Bronchial epithelial cell (primary cell): Measurements from ENCODE around the gene NRARP. TPM values are rescaled to one million over a fixed set of nuclear protein-coding genes. Genes with fewer than 3 reads are reported as not detected.

Source experiments
- DNase-seq: peaks from one replicate; pipeline ENCODE4 v3.0.0-alpha.2; 2010; ENCODE audit warnings: low read depth
- FAIRE-seq: peaks from 2 replicates; lab custom pipeline; 2011; peaks lifted over from hg19 to GRCh38; lab: Jason Lieb, UNC
- H3K27me3 ChIP-seq: 2 replicates; pipeline ENCODE4 v1.5.1; 2011; ENCODE audit warnings: low read length; ENCODE audit not compliant: control insufficient read depth, insufficient read depth
- H3K36me3 ChIP-seq: 2 replicates; pipeline ENCODE4 v1.5.1; 2011; ENCODE audit warnings: low read length; ENCODE audit not compliant: control insufficient read depth, insufficient read depth
- H3K4me3 ChIP-seq: 2 replicates; pipeline ENCODE4 v1.5.1; 2011; ENCODE audit warnings: mild to moderate bottlenecking, low read depth, low read length, control low read depth
- CTCF ChIP-seq: IDR thresholded peaks from 2 replicates; pipeline ENCODE4 v1.5.1; 2011; ENCODE audit warnings: mild to moderate bottlenecking, moderate library complexity, low read length, control low read depth, inconsistent platforms; ENCODE audit not compliant: insufficient read depth, severe bottlenecking
- total RNA-seq: library from RNA; depleted of rRNA; stranded (reverse); fragments of >200 nt; gene quantifications from 2 replicates; pipeline ENCODE4 v1.2.1, GENCODE V29; 2014

NRARP gene
- total RNA-seq, 1 donor from 2014 or later: 3.4 TPM

GRCh38 chr9:137252555-137253506 lies 49.2 kb downstream of the NRARP start:
- TF ChIP-seq CTCF: no peak
- FAIRE-seq: no peak

GRCh38 chr9:137251490-137252268 lies 50.4 kb downstream of the NRARP start:
- Histone ChIP-seq H3K36me3 (peaks cover 2% of the 10 kb centered on the region), H3K4me3 (no peak overlapping the region), H3K27me3 (no peaks in the 10 kb centered on the region)
- FAIRE-seq (no peak), DNase-seq (no peak)
- no peak for TF ChIP-seq CTCF

More at GRCh38 chr9:137252555-137253506, 49.2 kb downstream of the NRARP start:
- H3K4me3 ChIP-seq: no peak overlapping the region
- no peak for DNase-seq
- H3K36me3 ChIP-seq: peaks cover 4% of the 10 kb centered on the region
- no peaks in the 10 kb centered on the region for H3K27me3 ChIP-seq

DNA sequence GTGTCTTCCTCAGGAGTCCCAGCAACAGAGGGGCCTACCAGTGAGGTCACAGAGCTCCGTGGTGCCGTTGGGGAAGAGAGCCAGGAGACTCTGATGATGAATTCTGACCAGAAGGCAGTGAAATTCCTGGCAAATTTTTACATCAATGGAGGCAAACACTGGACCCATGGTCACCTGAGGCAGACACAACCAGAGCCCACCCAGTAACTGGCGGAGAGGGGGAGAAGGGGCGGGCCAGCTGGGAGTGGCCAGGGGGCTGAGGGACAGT lies 50.9 kb downstream of the NRARP start, which contains the start of gene STPG3:
Gene STPG3 (plus strand): TSS at position 93 of the 268 bp plus-strand sequence. CDS start 1 bp downstream, at position 94.
- no peak for FAIRE-seq

DNA sequence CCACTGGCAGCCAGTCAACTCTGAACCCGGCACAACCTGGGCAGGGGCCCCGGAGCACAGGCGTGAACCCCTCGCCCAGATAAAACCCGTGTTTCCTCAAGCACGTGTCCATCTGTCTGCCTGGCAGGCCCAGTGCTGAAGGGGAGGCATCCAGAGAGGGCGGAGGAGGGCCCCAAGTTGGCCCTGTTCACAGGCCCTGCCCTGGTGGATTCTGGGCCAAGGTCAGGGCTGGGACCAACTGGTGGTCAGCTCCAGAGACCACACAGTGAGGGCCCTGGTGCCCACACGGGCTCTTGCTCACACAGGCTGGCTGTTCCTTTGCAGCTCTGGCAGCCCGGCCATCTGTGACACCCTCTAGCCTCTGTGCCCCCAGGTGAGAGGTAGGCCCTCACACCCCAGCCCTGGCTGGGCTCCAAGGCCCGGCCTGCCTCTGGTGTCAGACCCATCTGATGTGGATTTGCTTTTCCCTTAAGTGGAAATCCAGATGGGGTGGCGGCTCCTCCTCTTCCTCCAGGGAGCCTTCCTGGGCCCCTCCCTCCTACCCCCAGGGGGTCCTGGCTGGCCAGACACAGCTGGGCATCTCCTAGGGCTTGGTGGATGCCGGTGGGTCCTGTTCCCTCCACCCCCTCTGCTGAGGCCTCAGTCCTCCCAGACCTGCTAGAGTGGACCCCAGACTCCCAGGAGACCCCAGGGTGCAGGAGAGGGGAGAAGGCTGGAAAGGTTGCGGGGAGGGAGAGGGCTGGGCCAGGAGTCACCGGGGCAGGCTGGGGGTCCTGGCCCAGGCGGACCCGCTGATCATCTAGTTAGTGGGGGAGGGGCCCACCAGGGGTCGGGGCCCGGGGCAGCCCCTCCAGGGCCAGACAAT lies 51.5 kb downstream of the NRARP start:
- no peak overlapping the region for H3K4me3 ChIP-seq
- H3K36me3 ChIP-seq: no peaks in the 10 kb centered on the region
- no peak for DNase-seq
- TF ChIP-seq CTCF: no peak
- H3K27me3 ChIP-seq: no peaks in the 10 kb centered on the region
- FAIRE-seq: no peak

More for the DNA sequence above, 50.9 kb downstream of the NRARP start, which contains the start of gene STPG3:
- H3K4me3 ChIP-seq: no peak within 1 kb of the TSS
- TF ChIP-seq CTCF: no peak
- no peak for DNase-seq
- H3K36me3 ChIP-seq: no peaks in the 10 kb centered on the region
- H3K27me3 ChIP-seq: no peaks in the 10 kb centered on the region

Other genes with a start within 250 kb of the NRARP start
- gene ENTPD2, start 248.2 kb downstream of the NRARP start, total RNA-seq: 0.79 and 1.2 TPM in 2 replicates
- gene SAPCD2, start 231.7 kb downstream of the NRARP start, total RNA-seq: 0.26 and 1.2 TPM in 2 replicates
- 2.0 and 3.2 TPM in 2 replicates for gene UAP1L1, start 224.8 kb downstream of the NRARP start, total RNA-seq
- gene MAN1B1, start 215.3 kb downstream of the NRARP start, total RNA-seq: 58.2 and 65.3 TPM in 2 replicates
- 45.1 and 66.6 TPM in 2 replicates for gene DPP7, start 187.5 kb downstream of the NRARP start, total RNA-seq
- 0.26 and 0.53 TPM in 2 replicates for gene GRIN1, start 163.1 kb downstream of the NRARP start, total RNA-seq
- 0.26 and 2.0 TPM in 2 replicates for gene LRRC26, start 132.2 kb downstream of the NRARP start, total RNA-seq
- gene TMEM210, start 130.2 kb downstream of the NRARP start, total RNA-seq: not detected in 2 replicates
- 20.5 and 23.2 TPM in 2 replicates for gene ANAPC2, start 113.7 kb downstream of the NRARP start, total RNA-seq
- gene SSNA1, start 113.6 kb downstream of the NRARP start, total RNA-seq: 97.9 and 127 TPM in 2 replicates
- 3.2 and 4.5 TPM in 2 replicates for gene TPRN, start 101.5 kb downstream of the NRARP start, total RNA-seq
- gene TMEM203, start 96.6 kb downstream of the NRARP start, total RNA-seq: 38.0 and 39.2 TPM in 2 replicates
- 2.6 and 3.6 TPM in 2 replicates for gene NDOR1, start 96.6 kb downstream of the NRARP start, total RNA-seq
- 0.38 TPM in 1 of 2 replicates, not detected in the other for gene RNF208, start 80.0 kb downstream of the NRARP start, total RNA-seq
- gene CYSRT1, start 77.1 kb downstream of the NRARP start, total RNA-seq: 3.9 and 23.2 TPM in 2 replicates
- gene RNF224, start 74.8 kb downstream of the NRARP start, total RNA-seq: under 0.01 and 1.2 TPM in 2 replicates
- not detected in 2 replicates for gene SLC34A3, start 71.4 kb downstream of the NRARP start, total RNA-seq
- gene TUBB4B, start 61.0 kb downstream of the NRARP start, total RNA-seq: 82.7 and 193 TPM in 2 replicates
- not detected in 2 replicates for gene STPG3, start 51.0 kb downstream of the NRARP start, total RNA-seq
- 59.8 and 67.9 TPM in 2 replicates for gene NELFB, start 46.9 kb downstream of the NRARP start, total RNA-seq
- 18.7 and 25.0 TPM in 2 replicates for gene TOR4A, start 24.5 kb downstream of the NRARP start, total RNA-seq
- 10.8 and 12.2 TPM in 2 replicates for gene EXD3, start 120.9 kb upstream of the NRARP start, total RNA-seq
- gene NOXA1, start 121.1 kb upstream of the NRARP start, total RNA-seq: 0.53 and 2.3 TPM in 2 replicates
- gene ENTPD8, start 139.1 kb upstream of the NRARP start, total RNA-seq: not detected in 2 replicates
- 15.1 and 17.9 TPM in 2 replicates for gene NSMF, start 157.1 kb upstream of the NRARP start, total RNA-seq
- 0.26 TPM in 2 replicates for gene PNPLA7, start 248.1 kb upstream of the NRARP start, total RNA-seq
- gene MRPL41, start 249.6 kb upstream of the NRARP start, total RNA-seq: 64.2 and 81.8 TPM in 2 replicates